ENCODE results near the gene FBLN1. TPM values are rescaled to one million over a fixed set of nuclear protein-coding genes. Genes with fewer than 3 reads are reported as not detected.

Gene FBLN1
- total and polyA plus RNA-seq, 2 donors (not counting 1 experiment from before 2014, with no cell fraction given): not detected

- Mint-ChIP-seq H3K4me3 (no peak overlapping the region), H3K27ac (no peak overlapping the region), H3K4me1 (no peaks in the 10 kb centered on the region), H3K9me3 (ENCODE audit: insufficient read depth) (no peaks in the 10 kb centered on the region), H3K27me3 (no peaks in the 10 kb centered on the region)
- no peak overlapping the region for H2AFZ ChIP-seq (ENCODE audit: insufficient read depth, low read depth, low read length, poor library complexity, severe bottlenecking)
- H3K9ac ChIP-seq (ENCODE audit: low read length): no peak overlapping the region
- WGBS (ENCODE audit: insufficient coverage): 91% methylated on average over 5 of the region's 6 CpGs
- no peak for DNase-seq
- no peak overlapping the region for H3K27ac ChIP-seq (ENCODE audit: low read length in 2 of 2)
- intact Hi-C loops (cut with micrococcal nuclease): no loop called here
- peaks cover 0 to 3% (median 0%) of the 10 kb centered on the region in 4 experiments for H3K27me3 ChIP-seq (replicated peaks in 1 of 4; ENCODE audit: control extremely low read depth in 1 of 4, control insufficient read depth in 3 of 4, insufficient read depth in 4 of 4, low read length in 3 of 4)
- H3K4me1 ChIP-seq (ENCODE audit: control insufficient read depth in 2 of 2, insufficient read depth in 2 of 2, low read length in 2 of 2): no peaks in the 10 kb centered on the region
- CTCF ChIA-PET: no interaction called here
- no peak overlapping the region for H3K4me2 ChIP-seq (replicated peaks; ENCODE audit: low read depth, low read length, poor library complexity, severe bottlenecking)
- no peaks in the 10 kb centered on the region for H3K36me3 ChIP-seq (replicated peaks in 1 of 2; ENCODE audit: control extremely low read depth in 1 of 2, control insufficient read depth in 1 of 2, extremely low read depth in 1 of 2, insufficient read depth in 2 of 2, low read length in 1 of 2)
- no peaks in the 10 kb centered on the region for H3K79me2 ChIP-seq (ENCODE audit: control insufficient read depth, insufficient read depth, low read length)
- TF ChIP-seq EZH2 (IDR thresholded peaks at IDR 0.05; ENCODE audit: borderline replicate concordance, insufficient read depth, low read depth, low read length, poor library complexity, severe bottlenecking) (no peak), CTCF (IDR thresholded peaks at IDR 0.05) (no peak)
- no peaks in the 10 kb centered on the region for H3K9me3 ChIP-seq (ENCODE audit: control extremely low read depth in 1 of 3, control insufficient read depth in 2 of 3, insufficient read depth in 1 of 3, low read length in 2 of 3)
- POLR2A ChIA-PET: no interaction called here
- H4K20me1 ChIP-seq (ENCODE audit: control insufficient read depth, insufficient read depth, low read length, poor library complexity, severe bottlenecking): no peaks in the 10 kb centered on the region
- no peak overlapping the region for H3K4me3 ChIP-seq (ENCODE audit: control extremely low read depth in 1 of 5, extremely low read depth in 1 of 5, insufficient read depth in 1 of 5, low read depth in 2 of 5, low read length in 4 of 5)
- ATAC-seq (ENCODE audit: low read depth): no peak
These were observed 21.5 kb downstream of the FBLN1 start for GRCh38 chr22:45524157-45524556.

- Histone ChIP-seq H3K27ac (ENCODE audit: low read length in 2 of 2) (no peak overlapping the region), H3K79me2 (ENCODE audit: control insufficient read depth, insufficient read depth, low read length) (no peaks in the 10 kb centered on the region), H4K20me1 (ENCODE audit: control insufficient read depth, insufficient read depth, low read length, poor library complexity, severe bottlenecking) (no peaks in the 10 kb centered on the region), H3K27me3 (replicated peaks in 1 of 4; ENCODE audit: control extremely low read depth in 1 of 4, control insufficient read depth in 3 of 4, insufficient read depth in 4 of 4, low read length in 3 of 4) (peaks cover 0 to 3% (median 0%) of the 10 kb centered on the region in 4 experiments), H3K36me3 (replicated peaks in 1 of 2; ENCODE audit: control extremely low read depth in 1 of 2, control insufficient read depth in 1 of 2, extremely low read depth in 1 of 2, insufficient read depth in 2 of 2, low read length in 1 of 2) (no peaks in the 10 kb centered on the region), H3K9ac (ENCODE audit: low read length) (no peak overlapping the region), H3K4me3 (ENCODE audit: control extremely low read depth in 1 of 5, extremely low read depth in 1 of 5, insufficient read depth in 1 of 5, low read depth in 2 of 5, low read length in 4 of 5) (no peak overlapping the region), H3K4me1 (ENCODE audit: control insufficient read depth in 2 of 2, insufficient read depth in 2 of 2, low read length in 2 of 2) (no peaks in the 10 kb centered on the region), H3K4me2 (replicated peaks; ENCODE audit: low read depth, low read length, poor library complexity, severe bottlenecking) (no peak overlapping the region), H2AFZ (ENCODE audit: insufficient read depth, low read depth, low read length, poor library complexity, severe bottlenecking) (no peak overlapping the region), H3K9me3 (ENCODE audit: control extremely low read depth in 1 of 3, control insufficient read depth in 2 of 3, insufficient read depth in 1 of 3, low read length in 2 of 3) (no peaks in the 10 kb centered on the region)
- H3K4me3 Mint-ChIP-seq: no peak overlapping the region
- H3K4me1 Mint-ChIP-seq: no peaks in the 10 kb centered on the region
- no peak for DNase-seq
- no peaks in the 10 kb centered on the region for H3K27me3 Mint-ChIP-seq
- no peak for ATAC-seq (ENCODE audit: low read depth)
- POLR2A ChIA-PET: no interaction called here
- TF ChIP-seq CTCF (IDR thresholded peaks at IDR 0.05): no peak
- no peak for TF ChIP-seq EZH2 (IDR thresholded peaks at IDR 0.05; ENCODE audit: borderline replicate concordance, insufficient read depth, low read depth, low read length, poor library complexity, severe bottlenecking)
- H3K9me3 Mint-ChIP-seq (ENCODE audit: insufficient read depth): no peaks in the 10 kb centered on the region
- H3K27ac Mint-ChIP-seq: no peak overlapping the region
- intact Hi-C loops (cut with micrococcal nuclease): no loop called here
- 79% methylated on average over 2 of the region's 5 CpGs for WGBS (ENCODE audit: insufficient coverage)
- CTCF ChIA-PET: no interaction called here
These were observed 22.3 kb downstream of the FBLN1 start for GRCh38 chr22:45524966-45525365.

All from B cell (primary cell).